DMS79 (cell line): ENCODE results near the gene LBX1.

Experiments
- DNase-seq: peaks from one replicate; lab custom pipeline; 2025; lab: John Stamatoyannopoulos, UW

The LBX1 gene, protein sequence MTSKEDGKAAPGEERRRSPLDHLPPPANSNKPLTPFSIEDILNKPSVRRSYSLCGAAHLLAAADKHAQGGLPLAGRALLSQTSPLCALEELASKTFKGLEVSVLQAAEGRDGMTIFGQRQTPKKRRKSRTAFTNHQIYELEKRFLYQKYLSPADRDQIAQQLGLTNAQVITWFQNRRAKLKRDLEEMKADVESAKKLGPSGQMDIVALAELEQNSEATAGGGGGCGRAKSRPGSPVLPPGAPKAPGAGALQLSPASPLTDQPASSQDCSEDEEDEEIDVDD

DNA sequence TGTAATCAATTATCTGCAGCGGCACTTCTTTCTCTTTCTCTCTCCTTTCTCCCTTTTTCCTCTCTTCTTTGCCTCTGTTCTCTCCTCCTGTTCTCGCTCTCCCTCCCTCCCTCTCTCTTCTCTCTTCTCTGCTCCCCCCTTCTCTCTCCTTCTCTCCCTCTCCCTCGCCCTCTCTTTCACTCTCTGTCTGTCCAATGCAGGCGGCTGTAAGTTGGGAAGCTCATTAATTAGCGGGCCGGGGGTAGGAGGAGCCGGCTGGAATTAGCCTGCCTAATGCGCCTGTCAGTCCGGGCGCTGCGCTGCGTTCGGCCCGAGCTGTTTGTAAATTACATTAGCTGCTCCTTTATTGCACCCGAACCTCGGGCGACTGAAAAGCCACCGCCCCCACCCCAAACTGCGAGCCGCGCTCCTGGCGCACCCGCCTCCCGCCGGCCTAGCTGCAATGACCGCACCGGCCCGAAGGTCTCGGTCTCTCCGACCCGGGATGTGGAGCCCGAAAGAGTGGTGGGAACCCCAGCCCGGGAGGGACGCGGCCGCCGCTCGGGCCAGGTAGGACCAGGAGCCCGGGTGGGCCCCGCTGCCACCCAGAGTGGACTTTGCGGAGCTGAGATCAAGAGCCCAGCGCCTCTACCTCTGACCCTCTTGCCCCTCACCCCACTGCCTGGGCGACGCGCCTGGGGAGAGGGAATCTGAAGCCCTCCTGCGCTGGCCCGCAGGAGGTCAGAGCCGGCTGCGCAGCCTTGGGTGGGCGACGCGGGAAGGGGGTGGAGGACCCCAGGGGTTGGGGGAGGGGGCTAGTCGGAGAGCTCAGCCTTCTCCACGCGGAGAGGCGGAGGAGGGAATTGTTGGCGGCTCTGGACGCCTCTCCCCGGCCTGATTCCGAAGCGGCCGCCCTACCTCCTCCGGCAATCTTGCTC is at the start of gene LBX1:
TSS of gene LBX1 (minus strand) at position 198 of the 917 bp plus-strand sequence. CDS start 648 bp downstream, outside the sequence.
- DNase-seq, result no peak

DNA sequence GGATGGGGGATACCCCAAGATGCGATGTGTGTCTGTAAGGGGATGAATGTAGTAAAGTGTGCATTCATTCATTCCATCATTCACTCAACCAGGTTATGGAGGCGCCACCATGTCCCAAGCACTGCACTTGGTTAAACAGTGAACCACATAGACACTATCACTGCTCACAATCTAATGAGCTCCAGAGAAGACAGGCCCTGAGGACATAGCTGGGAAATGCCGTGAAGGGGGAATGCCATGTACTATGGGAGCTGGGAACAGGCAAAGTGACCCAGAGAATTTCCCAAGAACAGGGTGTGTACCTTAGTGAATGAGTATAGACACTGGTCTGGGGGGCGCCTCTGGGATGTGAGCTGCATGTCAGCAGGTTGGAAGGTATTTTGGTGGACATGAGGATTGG is 44.5 kb upstream of the LBX1 start:
- DNase-seq, result no peak

DNA sequence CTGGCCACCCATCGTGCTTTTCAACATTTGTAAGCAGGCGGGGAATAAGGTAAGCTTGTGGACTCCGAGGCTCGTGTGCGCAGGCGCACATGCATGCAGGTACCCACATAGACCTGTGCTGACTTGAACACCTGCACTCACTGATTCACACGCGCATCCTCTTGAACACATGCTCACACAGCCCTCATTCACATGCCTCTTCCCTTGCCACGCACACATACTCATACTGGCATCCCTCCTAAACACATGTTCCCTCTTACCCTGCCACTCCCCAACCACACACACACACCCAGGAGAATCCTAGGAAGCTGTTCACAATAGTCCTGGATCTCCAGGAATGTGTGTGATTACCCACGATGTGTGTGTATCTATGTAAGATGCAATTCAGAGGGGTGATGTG is 44.1 kb upstream of the LBX1 start:
- no peak for DNase-seq

DNA sequence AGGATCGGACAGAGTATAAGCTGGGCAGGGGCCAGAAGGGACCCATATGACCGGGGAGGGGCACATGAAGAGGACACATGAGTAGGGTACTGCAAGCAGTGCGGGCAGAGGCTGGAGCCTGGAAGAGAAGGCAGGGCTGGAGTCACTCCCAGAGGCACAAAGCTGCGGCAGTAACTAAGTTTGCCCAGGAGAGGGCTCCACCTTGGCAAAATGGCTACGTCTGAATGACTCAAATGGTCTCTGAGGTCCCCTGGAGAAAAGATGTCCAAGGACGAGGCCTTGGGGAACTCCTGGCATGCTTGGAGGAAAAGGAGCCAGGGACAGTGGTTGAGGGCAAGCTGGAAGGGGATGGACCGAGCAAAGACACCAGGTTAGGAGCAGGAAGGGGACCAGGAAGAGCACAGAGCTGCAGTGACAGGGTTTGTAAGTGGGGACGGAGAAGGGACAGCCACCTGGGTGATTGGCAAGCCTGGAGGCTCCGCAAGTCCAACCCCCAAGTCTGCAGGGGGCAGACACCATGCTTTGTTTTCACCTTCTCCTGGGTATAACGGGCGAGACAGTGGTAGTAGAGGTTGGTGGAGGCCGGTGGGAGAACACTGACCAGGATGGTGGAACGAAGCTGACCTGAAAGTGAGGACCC is 43.1 kb upstream of the LBX1 start:
- DNase-seq, result peak; percentile 26

DNA sequence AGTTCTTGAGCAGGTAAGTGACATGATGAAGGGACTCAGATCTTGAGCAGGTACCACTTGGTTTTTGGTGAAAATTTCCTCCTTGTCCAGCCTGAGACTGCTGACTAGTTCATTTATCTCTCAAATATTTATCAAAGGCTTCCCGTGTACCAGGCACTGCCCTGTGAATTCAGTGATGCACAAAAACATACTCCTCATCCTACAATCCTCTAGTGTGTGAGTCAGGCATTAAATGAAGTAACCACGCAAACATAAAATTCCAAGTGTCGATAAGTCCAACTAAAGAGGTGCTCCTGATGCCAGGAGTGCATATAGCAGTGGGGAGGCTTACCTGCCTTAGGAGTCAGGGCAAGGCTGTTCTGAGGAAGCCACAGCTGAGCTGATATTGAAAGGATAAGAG is 41.5 kb upstream of the LBX1 start:
- no peak for DNase-seq

DNA sequence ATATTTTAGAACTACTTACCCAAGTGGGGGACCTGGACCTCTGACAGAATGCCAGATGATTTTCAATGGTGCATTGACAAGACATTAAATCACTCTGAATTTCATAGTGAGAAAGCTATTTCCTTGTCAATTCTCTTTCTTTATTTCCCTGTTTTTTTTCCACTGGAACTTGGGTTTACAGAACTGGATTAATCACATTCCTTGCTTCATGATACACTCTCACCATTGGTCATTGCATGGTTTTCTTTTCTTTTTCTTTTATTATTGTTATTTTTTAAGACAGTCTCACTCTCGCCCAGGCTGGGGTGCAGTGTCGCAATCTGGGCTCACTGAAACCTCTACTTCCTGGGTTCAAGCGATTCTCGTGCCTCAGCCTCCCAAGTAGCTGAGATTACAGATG is 38.5 kb upstream of the LBX1 start:
- DNase-seq, result no peak

DNA sequence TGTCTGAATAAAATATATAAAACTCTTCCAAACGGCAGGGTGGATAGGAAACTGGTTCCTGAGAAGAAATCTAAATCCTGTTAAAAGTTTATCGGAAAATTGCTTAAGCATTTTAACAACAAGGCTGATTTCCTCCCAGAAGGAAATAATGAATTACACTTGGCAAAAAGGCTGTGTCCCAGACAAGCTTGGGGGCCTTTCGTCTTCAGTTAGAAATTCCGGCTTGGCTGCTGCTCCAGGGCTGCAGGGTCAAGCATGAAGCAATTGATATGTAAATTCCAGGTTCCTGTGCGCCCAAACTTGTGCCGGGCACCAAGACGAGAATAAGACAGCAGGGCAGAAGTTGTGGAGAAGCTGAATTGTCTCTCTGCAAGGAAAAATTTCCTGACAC is 38.0 kb upstream of the LBX1 start:
- no peak for DNase-seq

DNA sequence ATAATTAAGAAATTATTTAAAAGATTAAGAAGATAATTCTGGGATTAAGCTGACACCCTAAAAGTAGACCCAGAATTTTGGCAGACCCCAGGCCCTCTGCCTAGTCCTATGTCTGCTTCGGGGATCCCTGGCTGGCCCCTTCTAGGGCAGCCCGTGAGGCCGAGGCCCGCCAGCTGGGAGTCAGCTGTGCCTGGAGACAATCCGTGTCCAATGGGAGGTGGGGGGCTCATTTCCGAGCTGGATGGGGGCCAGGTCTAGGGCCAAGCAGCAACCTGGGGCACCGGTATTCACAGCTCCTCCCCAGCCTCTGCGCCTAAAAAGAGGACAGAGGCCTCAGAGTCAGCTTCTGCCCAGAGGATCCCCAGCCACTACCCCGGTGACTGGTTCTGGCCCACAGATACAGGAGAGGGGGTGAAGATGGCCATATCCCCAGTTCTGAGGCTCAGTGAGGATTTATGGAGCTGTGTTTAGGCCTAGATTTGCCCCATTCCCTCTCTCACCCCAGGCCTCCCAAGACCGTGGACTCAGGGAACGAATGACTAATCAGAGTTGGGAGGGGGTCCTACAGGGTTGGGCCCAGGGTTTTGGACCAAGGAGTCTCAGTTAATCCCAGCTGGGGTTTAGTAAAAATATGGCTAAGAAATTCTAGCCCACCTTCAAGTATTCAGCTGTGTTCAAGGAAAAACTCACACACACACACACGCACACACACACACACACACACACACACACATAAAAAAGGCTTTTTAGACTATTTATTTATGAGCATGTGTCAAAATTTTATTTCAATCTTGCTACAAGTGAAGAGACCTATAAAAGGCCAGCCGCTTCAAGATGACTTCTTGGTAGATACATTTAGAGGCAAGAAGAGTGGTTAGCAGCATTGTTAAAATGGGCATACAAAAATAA is 37.4 kb upstream of the LBX1 start:
- DNase-seq, result no peak

DNA sequence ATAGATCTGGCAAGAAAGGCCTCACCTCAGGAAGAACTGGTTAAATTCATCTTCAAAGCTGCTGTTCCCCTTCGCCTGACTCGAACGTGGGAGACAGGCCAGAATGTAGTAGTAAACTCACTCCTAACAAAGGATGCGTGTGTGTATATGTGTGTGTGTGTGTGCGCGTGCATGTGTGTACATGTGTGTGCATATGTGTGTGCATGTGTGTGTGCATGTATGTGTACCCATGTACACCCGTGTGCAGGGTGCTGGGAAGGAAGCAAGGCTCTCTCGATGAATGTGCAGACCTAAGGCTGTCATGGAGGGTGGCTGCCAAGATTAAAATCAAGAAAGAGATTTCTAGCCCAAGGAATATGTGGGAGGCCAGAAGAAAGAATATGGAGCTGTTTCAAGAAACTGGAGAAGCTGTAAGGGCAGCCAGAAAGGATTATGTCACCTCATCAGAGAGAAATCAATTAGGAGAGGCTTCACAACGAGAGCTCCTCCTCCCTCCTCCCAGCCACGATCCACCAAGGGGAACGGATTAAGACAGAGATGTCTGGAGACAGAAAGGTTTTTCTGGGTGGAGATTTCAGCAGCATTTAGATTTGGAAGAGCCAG is 34.0 kb upstream of the LBX1 start:
- DNase-seq, result no peak

DNA sequence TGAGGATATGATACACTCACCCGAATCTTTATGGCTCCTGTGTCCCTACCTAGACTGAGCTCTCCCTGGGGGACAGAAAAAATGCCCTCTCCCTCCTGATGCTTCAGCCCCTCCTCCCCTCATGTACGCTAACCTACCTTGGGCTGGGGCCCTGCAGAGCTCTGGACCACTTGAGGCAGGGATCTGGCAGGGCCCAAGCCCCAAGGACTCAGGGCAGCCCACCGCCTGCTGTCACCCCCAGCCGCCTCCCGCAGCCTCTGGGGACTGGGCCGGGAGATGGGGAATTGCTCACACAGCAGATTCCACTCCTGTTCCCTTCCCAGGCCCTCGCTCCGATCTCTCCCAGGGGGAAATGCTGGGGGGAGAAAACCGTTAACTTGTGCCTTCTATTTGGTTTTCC is 32.9 kb upstream of the LBX1 start:
- no peak for DNase-seq

DNA sequence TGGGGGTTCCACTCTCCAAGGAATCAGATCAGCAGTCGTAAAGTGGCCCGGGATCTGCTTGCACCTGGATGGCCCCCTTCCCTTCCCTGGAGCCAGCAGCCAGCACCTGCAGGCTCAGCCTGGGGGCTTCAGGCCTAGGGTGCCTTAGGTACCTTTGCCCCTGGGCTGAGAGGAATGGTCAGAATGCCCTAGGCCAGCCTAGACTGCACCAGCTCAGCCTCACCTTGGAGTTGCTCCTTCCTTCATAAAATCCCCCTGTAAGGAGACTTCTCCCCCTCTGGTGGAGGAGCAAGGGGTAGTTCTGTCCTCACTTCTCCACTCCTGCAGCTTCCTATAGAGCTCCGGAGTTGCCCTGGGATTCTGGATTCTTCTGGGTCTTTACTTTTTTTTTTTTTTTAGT is 32.4 kb upstream of the LBX1 start:
- no peak for DNase-seq

DNA sequence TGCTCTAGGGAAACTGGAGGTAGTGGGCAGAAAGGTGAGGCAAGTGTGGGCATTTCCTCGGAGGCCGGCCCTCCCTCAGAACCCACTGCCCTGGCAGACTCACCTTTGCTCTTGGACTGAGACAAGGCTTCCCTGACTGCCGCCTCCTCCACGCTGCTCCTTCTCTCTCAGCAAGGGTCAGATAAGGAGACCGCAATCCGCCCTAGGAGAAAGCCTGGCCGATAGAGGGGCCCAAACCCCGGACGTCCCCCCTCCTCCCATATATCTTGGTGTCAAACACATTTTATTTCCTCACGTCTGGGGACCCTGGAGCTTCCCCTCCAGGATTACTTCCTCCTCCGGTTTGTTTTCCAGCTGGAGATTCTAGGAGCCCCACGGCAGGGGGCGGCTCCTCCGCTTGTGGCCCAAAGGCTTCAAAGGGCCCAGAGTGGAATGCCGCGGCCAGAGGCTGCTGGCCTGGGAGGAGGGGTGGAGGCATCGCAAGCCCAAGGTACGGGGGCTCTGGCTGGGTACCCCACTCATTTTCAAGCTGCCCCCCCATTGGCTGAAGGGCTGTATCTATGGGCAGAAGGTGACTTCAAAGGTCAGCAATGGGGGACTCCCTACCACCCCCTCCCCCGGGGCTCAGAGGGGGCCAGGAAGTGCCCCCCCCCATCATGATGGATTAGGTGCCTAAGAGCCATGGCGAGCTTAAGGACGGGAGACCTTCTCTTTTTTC is 31.7 kb upstream of the LBX1 start:
- DNase-seq, result no peak

DNA sequence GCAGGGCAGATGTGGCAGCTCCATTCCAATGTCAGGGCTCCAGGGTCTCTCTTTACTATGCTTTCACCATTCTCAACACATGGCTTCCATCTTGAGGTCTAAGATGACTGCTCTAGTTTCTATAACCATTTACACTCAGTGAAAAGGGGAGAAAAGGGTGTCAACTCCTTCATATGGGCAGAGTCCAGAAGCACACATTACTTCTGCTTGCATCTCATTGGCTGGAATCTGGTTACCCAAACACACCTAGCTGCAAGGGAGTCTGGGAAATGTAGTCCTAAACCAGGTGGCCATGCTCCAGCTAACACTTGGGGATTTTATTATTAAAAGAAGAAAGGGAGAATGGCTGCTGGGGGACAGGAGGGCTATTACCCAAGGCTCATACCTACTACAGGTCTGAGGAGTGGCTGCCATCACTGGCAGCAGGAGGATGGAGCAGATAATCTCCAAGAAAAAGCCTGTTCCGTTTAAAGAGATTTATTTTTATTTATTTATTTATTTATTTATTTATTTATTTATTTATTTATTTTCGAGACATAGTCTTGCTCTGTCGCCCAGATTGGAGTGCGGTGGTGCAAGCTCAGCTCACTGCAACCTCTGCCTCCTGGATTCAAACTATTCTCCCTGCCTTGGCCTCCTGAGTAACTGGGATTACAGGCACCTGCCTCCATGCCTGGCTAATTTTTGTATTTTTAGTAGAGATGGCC is 29.1 kb upstream of the LBX1 start:
- no peak for DNase-seq

DNA sequence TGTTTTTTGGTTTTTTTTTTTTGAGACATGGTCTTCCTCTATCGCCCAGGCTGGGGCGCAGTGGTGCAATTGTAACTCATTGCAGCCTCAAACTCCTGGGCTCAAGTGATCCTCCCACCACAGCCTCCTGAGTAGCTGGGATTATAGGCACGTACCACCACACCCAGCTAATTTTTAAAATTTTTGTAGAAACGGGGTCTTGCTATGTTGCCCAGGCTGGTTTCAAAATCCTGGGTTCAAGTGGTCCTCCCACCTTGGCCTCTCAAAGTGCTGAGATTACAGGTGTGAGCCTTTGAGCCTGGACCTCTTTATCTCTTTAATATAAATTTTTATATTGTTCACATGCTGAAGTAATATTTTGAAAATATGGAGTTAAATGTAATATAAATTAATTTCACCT is 28.2 kb upstream of the LBX1 start:
- no peak for DNase-seq

DNA sequence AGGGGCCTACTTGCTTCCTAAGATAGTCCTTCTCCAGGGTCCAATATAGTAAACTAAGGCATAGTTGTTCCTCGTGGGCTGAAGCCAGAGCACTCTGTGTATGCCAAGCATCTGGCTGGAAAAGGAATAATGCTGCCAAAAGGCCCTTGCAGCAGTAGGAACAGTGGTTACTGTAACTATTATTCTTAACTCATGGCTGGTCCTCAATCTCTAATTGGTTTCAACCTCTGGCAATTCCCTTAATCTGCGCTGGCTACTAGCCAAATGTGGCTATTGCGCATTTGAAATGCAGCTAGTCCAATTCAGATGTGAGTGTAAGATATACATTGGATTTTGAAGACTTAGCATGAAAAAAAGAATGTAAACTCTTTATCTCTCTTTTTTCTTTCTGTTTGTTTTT is 27.8 kb upstream of the LBX1 start:
- DNase-seq, result no peak

DNA sequence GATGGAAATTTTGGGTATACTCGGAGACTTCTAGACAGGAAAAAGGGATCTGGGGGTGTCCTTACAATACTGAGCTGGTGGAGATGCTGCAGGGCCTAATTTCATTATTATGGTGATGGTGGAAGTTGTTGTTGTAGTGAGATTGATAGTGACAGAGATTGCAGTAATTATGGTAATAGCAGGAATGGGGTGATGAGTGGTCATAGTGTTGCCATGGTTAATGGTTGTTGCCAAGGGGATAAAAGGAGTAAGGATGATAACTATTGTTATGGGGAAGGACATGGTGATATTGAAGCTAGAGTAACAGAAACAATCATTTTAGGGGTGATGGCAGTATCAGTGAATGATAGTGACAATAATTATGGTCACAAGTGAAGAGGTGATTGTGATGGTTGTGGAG is 27.1 kb upstream of the LBX1 start:
- no peak for DNase-seq

DNA sequence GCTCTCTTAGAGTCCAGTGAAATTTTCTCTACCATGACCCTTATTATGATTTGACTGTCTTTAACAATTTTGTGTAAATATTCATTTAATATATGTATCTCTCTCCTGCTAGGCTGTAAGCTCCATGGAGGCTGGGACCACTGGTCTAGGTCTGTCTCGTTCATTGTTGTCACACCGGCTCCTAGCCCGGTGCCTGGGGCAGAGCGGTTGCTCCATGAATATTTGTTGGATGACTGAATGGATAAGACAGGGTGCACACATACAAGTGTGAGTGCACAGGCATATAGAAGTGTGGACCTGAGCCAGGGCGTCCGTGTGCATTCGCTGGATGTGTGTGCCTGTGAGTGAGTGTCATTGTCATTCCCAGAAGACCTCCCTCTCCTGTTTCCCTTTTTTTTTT is 20.9 kb upstream of the LBX1 start:
- no peak for DNase-seq

DNA sequence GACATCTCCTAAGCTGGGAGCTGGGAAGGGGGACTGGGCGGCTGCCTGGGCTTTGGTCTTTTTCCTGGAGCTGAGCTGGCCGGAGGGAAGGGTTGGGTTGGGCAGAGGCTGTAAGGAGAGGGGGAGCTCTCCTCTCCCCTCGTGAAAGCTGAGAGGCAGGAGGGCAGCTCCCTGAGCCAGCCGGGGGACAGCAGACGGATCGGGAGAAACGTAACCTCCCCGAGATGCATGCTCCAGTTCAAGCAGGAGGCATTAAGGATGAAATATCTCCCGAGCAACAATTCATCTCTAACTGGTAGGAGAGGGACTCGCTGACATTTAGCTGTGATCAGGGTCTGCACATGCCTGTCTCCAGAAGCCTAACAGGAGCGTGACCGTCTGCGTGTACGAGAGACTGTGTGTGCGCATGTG is 19.9 kb upstream of the LBX1 start:
- DNase-seq, result no peak

DNA sequence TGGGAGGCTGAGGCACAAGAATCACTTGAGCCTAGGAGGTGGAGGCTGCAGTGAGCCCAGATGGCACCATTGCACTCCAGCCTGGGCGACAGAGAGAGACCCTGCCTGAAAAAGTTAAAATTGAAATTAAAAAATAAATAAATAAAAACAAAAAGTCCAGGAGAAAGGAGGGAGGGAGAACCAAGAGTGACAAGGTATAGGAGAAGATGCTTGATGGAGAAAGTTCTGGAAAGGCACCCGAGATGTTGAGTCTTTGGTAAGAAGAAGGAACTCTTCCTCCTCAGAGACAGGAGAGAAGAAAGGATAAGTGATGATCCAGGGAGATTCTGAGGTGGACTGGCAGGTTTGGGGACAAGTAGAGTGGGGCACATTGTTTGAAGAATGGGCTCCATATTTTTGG is 17.4 kb upstream of the LBX1 start:
- no peak for DNase-seq
